Bone marrow (tissue), 2 donors: ENCODE measurements around the gene SIN3A.
"Not testable (repeated sequence)": the region's sequence is repeated elsewhere in the genome, so short reads cannot be mapped to it uniquely, and the experiment has no call there.

Experiments
- DNase-seq, 2 donors: peaks; one replicate each; lab custom pipeline; 2025; lab: John Stamatoyannopoulos, UW

SIN3A gene

GRCh38 chr15:75451674-75452363 lies at the start of gene SIN3A:
TSS of gene SIN3A (minus strand) at chr15:75451690. CDS start at chr15:75430375, 21,315 bp downstream.
- DNase-seq, result peak; percentile 98 to 99

- DNase-seq, result no peak
These were observed 42.2 kb upstream of the SIN3A start for GRCh38 chr15:75493732-75494131.

- DNase-seq, result no peak
These were observed 32.5 kb upstream of the SIN3A start for GRCh38 chr15:75483961-75484360.

- not testable (repeated sequence) for DNase-seq
These were observed 32.1 kb upstream of the SIN3A start for GRCh38 chr15:75483556-75483955.

GRCh38 chr15:75483106-75483505 lies 31.6 kb upstream of the SIN3A start:
- DNase-seq, result no peak

- not testable (repeated sequence) for DNase-seq
These were observed 29.0 kb upstream of the SIN3A start for GRCh38 chr15:75480463-75480862.

- DNase-seq, result no peak
These were observed 28.2 kb upstream of the SIN3A start for GRCh38 chr15:75479670-75480069.

GRCh38 chr15:75477094-75477493 lies 25.6 kb upstream of the SIN3A start:
- not testable (repeated sequence) for DNase-seq

GRCh38 chr15:75468913-75469598 lies 17.6 kb upstream of the SIN3A start:
- no peak for DNase-seq

GRCh38 chr15:75460646-75461045 lies 9.2 kb upstream of the SIN3A start:
- no peak for DNase-seq

GRCh38 chr15:75459581-75459980 lies 8.1 kb upstream of the SIN3A start:
- no peak for DNase-seq

- no peak for DNase-seq
These were observed 5.2 kb upstream of the SIN3A start for GRCh38 chr15:75456710-75457109.

- DNase-seq, result peak in 1 of 2 donors; percentile 53
These were observed 4.6 kb upstream of the SIN3A start for GRCh38 chr15:75455982-75456531.

- DNase-seq, result peak; percentile 76 to 81
These were observed 4.0 kb upstream of the SIN3A start for GRCh38 chr15:75455424-75455981.

- peak in 1 of 2 donors; percentile 59 for DNase-seq
These were observed 3.2 kb upstream of the SIN3A start for GRCh38 chr15:75454471-75455378.

- DNase-seq, result peak; percentile 94 to 100
These were observed 2.4 kb upstream of the SIN3A start for GRCh38 chr15:75453703-75454470.

GRCh38 chr15:75452865-75453702 lies 1.6 kb upstream of the SIN3A start:
- peak; percentile 22 to 40 for DNase-seq

GRCh38 chr15:75452364-75452864 lies 924 bp upstream of the SIN3A start:
- DNase-seq, result peak; percentile 48 to 68

- no peak for DNase-seq
These were observed 252 bp downstream of the SIN3A start for GRCh38 chr15:75451202-75451673.
